ENCODE measurements around the gene SLC35A3.
"Not testable (repeated sequence)": the region's sequence is repeated elsewhere in the genome, so short reads cannot be mapped to it uniquely, and the experiment has no call there.

The SLC35A3 gene

DNA sequence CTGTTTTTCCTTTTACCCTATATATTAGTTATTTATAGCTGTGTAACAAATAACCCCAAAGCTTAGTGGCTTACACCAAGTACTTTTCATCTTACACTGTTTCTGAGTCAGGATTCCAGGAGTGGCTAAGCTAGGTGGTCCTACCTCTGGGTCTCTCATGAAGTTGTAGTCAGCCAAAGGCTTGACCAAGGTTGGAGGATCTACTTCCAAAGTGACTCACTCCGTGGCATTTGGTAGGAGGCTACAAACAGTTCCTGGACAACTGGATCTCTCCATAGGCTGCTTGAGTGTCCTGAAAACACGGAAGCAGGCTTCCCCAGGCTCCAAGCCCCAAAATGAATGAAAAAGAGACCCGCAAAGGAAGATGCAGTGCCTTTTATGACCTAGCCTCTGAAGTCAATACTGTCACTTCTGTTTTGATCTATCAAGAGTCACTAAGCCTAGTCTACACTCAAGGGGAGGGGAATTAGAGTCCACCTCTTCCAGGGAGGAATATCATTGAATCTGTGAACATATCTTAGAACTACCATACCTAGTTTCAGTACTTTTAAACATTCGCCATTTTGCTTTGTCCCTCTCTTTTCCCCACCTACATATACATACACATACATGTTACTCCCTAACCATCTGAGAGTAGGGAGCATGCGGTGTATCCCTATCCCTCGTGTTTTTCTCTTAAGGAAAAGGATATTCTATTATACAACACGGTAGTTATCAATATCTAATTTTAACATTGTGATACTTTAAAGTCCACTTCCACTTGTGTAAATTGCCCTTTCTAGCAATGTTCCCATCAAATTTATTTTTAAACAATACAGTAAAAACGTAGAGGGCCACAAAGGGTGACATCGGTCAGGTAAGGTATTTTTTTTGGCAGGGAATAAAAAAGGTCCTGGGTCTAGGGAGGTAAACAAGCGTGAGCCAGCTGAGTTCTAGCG, 67.2 kb downstream of the SLC35A3 start:
- no peak for DNase-seq

DNA sequence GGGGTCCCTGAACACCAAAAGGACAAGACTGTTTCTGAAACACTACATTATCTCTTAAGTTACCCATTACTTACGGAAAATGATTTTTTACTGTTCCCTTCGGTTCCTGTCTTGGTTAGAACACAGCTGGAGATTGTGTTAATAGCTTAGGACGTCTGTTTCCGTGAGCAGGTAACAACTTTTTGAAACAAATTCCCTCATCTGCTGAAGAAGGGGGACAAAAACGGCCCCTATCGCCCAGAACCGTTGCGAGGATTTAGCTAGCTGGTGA, 67.8 kb downstream of the SLC35A3 start:
- DNase-seq: no peak

DNA sequence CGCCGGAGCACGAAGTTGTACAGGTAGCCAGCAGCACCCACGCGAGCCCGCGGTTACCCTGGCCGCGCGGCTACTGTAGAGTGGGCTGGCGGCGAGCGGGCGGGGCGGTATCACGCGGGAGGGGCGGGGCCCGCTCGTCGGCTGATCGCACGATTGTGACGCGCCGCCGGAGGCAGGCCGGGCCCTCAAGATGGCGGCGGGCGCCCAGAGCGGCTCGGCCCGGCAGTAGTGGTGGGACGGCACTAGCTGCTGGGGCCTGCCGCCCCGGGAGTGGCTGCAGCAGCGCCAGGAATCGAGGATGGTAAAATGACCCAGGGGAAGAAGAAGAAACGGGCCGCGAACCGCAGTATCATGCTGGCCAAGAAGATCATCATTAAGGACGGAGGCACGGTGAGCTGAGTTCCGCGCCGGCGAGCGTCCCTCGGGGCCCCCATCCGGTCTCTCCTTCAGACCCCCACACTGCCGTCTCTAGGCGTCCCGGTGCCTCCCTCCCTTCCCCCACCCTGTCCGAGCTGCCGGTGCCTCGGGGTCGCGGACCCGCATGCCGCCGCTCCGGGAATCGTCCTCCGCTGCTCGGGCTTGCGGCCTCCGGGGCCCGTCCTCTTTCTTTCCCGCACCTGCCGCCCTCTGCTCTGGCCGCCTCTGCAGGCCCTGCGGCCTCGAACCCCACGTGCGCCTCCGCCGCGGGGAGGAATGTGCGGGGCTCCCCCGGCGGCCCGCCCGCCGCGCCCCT, 68.3 kb downstream of the SLC35A3 start:
- peak; percentile 84 to 90 for DNase-seq

DNA sequence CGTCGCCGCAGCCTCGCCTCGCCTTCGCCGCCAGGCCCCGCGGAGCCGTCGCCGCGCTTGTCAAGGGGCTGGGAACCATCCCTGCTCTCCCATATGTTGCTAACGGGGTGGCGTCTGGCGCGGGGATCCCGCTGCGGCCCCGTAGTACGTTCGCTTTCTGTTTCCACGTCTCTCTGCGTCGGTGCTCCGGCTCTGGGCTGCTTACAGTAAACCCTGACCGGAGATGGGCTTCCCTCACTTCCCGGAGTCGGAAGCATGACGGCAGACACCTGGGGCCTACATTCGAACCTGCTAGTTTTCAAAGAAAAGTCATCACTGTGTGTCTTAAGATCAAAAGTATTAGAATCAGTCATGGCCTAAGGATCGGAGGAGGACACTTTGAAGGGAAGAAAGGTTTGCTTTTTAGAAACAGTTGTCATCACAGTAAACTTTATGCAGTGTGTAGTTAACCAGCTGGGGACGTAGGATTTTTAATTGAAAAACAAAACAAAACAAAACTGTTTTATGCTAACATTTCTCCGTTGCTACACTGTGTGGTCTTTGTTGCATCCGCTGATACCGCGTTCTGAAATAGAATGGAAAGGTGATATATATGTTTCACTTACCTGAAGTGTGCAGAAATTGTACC, 69.0 kb downstream of the SLC35A3 start:
- DNase-seq: peak; percentile 75 to 78

DNA sequence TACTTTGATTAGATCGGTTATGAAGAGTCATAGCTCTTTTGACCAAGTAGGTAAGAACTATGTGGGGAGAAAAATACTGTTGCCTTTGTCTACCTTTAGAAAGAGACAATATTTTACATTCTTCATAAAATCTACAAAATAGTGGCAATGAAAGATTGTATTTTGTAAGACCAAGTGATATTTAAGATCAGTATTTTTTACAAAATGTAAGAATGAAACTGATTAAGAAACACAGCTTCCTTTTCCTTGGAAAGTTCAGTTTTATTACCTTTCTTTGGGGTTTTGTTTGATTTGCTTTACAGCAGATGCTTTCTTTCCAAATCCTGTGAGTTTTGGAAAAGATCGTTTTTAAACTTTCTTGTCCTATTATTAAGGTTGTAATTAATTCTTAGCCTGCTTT, 69.8 kb downstream of the SLC35A3 start:
- no peak for DNase-seq

DNA sequence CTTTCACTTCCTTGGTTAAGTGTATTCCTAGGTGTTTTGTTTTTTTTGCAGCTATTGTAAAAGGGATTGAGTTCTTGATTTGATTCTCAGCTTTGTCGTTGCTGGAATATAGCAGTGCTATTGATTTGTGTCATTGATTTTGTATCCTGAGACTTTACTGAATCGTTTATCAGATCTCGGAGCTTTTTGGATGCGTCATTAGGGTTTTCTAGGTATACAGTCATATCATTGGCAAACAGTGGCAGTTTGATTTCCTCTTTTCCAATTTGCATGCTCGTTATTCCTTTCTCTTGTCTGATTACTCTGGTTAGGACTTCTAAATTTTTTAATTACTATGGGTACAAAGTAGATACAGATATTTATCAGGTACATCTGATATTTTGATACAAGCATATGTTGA, 75.4 kb downstream of the SLC35A3 start:
- no peak for DNase-seq

DNA sequence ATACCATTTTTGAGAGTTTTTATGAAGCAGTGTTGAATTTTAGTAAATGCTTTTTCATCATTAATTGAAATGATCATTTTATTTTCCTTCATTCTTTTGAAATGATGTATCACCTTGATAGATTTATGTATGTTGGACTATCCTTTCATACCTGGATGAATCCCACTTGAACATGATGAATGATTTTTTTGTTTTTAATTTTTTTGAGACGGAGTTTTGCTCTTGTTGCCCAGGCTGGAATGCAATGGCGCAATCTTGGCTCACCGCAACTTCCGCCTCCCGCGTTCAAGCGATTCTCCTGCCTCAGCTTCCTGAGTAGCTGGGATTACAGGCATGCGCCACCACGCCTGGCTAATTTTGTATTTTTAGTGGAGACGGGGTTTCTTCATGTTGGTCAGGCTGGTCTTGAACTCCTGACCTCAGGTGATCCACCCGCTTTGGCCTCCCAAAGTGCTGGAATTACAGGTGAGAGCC, 77.5 kb downstream of the SLC35A3 start:
- not testable (repeated sequence) for DNase-seq

DNA sequence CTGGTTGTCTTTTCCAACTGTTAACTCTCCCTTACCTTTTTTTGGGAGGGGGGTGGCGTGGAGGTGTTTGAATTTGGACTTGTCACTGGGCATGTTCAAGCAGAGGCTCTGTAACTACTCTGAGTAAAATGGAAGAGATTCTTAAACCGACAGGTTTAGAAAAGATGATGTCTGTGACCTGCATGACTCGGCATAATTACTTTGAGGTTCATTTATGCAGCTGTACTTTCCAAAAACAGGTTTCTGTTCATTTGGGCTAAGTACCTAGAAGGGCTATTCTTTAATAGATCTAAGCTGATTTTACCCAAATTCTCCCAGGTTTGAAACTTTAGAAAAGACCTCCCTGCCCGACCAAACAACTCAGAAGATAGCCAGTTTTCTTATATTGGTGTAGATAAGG, 80.3 kb downstream of the SLC35A3 start:
- no peak for DNase-seq

DNA sequence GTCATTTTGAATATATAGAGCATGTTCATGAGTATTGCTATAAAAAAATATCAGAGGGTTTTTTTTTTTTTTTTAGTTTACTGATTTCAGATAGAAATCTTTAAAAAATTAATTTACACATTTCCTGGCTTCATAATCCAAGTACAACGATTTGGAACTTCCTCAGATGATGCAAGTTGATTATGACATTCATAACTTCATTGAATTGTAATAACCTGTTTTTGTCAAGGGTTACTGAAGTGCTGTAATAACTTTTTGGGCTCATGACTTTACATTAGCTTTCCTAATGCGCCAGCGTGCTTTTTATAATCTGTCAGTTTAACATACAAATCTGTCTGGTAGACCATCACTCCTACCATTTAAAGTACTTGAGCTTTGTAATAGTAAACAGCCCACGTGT, 81.6 kb downstream of the SLC35A3 start:
- DNase-seq: no peak

DNA sequence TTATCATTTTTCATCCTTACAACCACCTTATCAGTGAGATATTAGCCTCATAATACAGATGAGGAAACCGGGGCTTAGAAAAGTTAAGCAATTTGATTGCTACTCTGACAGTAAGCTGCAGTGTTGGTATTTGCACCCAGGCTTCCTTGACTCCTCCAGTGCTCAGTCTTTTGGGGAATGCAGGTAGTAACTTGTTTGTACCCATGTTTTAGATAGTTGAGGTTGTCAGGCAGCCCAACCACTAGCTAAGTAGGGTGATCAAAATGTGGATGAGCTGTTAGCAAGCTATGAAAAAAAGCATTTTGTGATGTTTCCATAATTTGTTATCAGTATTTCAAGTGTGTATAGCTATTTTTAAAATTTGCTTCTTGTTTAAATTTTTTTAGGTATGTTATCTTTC, 82.1 kb downstream of the SLC35A3 start:
- DNase-seq: no peak

DNA sequence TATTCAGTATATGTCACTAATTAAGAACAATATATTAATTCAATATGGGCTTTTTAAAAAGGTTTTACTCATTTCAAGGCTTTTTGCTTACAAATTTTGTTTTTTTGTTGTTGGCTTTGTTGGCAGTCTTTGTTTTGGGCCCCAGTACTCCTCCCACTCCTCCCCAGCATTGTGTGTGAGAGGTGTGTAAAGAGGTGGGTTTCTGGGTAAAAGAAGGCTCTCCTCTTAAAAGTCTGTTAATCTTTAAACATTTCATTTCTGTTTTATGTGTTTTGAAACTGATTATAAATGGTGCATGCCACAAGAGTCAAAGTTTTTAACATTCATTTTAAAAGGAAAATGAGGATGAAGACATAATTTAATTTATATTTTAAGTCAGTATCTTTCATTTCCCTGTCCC, 83.3 kb downstream of the SLC35A3 start:
- no peak for DNase-seq

DNA sequence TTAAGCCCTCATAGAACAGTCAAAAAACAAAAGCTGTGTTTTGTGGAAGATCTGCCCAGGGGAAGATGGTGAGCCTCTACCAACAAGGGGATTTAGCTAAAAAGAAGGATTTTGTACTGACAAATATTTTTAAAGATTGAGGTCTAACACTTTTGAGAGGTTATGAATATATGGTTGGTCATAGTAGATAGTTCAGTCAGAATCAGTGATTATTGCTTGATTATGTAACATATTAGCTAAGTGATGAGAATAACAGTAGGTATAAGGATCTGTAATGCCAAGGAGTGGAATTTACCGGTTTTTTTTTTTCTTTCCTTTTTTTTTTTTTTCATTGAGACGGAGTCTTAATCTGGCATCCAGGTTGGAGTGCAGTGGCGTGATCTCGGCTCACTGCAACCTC, 83.9 kb downstream of the SLC35A3 start:
- DNase-seq: no peak

DNA sequence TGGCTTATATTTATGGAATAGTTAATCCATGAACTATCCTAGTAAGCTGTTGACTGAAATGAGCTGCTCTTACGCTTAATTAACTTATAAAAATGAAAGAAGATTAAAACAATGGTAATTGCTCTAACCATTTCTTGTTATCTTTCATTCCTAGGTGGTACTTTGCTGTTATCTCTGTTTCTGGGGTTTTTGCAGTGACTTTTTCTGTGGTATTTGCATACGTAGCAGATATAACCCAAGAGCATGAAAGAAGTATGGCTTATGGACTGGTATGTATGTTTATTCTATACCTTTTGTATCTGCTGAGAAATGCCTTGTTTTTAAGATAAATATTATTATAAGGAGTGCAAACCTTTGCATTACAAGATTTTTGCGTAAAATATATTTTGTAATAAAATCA, 91.9 kb downstream of the SLC35A3 start:
- no peak for DNase-seq

DNA sequence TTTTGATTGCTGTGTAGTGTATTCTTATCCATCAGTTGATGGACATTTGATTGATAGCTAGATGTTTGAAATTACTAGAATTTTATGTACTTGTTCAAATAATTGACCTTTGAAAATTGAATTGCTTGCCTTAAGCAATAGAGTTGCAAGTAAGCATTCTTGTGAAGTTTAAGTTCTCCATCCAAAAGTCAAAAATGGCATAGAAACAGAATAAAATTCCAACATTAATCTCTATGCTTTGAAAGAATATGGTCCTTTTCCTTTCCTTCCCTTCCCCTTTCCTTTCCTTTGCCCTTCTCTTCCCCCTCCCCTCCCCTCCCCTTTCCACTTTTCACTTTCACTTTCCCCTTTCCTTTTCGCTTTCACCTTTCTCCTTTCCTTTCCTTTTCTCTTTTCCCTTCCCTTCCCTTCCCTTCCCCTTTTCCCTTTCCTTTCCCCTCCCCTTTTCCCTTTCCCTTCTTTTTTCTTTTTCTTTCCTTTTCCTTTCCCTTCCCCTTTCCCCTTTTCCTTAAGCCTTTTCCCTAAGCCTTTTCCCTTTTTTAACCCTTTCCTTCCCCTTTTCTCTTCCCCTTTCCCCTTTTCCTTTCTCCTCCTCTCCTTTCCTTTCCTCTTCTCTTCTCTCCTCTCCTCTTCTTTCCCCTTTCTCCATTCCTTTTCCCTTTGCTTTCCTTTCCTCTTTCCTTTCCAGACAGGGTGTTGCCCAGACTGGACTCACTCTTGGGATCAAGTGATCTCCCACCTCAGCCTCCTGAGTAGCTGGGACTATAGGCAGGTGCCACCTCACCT, 95.6 kb downstream of the SLC35A3 start:
- DNase-seq: no peak

DNA sequence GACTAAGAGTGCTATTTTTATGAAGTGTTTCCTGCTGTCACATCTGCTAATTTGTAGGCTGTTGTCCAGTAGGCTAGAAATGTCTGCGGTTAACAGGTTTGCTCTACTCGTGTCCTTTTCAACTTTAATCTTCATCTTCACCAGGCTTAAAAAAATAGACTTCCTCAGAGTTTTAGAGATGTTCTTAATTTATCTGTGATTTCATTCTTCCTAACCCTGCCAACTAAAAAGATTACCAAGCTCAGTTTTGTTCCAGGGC, 96.1 kb downstream of the SLC35A3 start:
- DNase-seq: no peak

DNA sequence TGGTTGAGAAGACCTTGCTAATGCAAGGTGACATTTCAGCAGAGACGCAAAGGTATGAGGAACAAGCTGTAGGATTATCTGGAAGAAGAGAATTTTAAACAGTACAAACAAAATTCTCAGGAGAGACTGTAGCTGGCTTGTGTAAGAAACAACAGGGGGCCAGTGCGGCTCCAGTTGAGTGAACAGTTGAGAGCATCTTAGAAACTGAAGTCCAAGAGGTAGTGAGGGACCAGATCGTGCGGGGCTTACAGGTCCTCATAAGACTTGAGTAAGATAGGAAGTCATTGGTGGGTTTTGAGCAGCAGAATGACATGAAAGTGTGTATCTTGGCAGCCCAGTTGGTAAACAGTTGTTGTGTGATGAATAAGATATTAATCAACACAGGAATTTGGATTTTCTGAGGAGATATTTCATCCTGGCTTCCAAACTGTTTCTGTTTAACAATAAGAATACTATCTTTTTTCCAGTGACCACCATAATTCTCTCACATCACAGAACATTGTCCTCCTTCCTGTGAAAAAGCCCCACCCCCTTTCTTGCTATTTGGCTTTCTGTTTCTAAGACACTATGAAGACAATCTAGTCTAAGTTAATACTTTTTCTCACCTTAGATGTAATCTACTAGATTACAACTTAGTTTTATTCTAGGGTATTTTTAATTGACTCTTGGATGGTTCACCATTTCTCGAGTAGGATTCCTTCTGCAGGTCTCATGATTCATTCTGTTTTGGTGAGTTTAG, 100.6 kb downstream of the SLC35A3 start:
- no peak for DNase-seq

DNA sequence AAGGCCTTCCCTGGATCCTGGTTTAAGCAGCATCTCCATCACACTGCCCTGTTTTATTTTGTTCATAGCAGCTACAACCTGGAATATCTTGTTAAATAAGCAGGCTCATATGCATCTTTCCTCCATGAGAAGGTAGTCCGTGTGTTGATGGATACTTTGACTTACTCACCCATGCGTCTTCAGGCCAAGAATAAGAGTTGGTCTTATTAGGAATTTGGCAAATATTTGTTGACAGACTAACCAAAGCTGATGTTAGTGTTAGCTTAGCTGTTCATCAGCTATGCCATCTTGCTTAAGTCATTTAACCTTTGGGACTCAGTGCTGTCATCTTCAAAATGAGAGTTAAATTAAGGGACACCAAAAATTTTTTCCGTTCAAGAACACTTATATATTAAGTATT, 103.7 kb downstream of the SLC35A3 start:
- no peak for DNase-seq

DNA sequence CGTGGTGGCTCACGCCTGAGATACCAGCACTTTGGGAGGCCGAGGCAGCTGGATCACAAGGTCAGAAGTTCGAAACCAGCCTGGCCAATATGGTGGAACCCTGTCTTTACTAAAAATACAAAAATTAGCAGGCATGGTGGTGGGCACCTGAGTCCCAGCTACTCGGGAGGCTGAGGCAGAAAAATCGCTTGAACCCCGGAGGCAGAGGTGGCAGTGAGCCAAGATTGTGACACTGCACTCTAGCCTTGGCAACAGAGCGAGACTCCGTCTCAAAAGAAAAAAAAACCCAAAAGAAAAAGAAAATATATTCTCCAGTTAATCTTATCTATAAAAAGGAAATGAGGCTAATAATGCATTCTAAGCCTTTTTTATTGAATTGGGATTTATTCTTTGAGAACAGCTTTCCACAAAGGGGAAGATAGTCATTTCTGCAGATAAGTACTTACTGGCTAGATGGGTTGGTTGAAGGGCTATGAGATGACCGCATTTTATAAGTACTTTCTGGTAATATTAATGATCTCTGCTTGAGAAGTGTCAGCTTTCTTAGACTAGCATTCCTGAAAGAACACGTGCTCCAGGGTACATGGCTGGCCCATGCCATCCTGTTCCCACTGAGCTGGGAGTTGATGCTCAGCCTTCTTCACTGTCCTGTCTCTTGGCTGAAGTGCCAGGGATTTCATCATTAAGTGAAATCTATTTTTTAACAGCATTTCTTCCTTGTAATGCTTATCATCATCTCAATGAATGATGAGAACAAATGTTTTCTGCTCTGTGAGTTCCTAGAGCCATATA, 105.0 kb downstream of the SLC35A3 start:
- DNase-seq: no peak

DNA sequence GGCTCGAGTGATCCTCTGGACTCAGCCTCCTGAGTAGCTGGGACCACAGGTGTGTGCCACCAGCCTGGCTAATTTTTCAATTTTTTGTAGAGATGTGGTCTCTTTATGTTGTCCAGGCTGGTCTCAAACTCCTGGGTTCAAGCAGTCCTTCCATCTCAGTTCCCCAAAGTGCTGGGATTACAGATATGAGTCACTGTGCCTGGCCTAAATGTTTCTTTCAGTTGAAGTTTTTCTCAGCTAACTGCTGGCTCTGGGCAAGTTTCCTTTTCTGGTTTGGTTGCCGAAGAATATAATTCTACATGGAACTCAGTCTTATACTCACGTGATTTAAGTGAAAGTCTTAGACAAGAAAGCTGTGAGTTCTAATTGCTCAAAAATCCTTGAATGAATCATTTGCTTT, 106.0 kb downstream of the SLC35A3 start:
- no peak for DNase-seq

DNA sequence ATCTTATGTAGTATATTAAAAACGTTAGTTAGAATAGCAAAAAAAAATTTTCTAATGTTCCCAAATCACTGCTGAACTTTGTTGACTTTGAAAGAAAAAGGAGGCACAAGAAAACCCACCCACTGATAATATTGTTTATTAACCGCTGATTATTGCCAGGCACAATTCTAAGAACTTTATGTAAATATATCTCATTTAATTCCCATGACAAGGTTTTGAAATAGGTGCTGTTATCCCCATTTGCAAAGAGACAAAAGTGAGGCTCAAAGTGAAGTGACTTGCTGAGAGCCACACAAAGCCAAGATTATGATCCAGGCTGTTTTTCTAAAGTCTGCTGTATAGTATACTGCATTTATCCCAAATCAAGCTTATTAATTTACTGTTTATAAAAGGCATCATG, 106.5 kb downstream of the SLC35A3 start:
- DNase-seq: no peak

DNA sequence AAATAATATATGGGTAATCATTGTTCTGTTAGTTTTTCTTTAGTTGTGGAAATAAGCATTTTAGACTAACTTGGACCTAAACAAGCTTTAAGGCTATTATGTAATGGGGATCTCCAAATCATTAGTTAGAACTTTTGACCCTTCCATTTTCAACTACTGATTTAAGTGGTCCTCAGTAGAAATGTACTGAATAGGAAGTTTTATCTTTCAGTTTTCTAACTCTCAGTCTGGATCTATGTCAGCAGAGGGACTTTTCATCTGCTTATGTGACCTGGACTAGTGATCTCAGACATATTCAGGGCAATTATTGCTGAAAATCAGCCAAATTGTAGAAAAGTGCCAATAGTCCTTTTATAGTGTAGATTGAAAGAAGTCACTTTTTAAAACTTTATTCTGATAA, 106.9 kb downstream of the SLC35A3 start:
- no peak for DNase-seq

DNA sequence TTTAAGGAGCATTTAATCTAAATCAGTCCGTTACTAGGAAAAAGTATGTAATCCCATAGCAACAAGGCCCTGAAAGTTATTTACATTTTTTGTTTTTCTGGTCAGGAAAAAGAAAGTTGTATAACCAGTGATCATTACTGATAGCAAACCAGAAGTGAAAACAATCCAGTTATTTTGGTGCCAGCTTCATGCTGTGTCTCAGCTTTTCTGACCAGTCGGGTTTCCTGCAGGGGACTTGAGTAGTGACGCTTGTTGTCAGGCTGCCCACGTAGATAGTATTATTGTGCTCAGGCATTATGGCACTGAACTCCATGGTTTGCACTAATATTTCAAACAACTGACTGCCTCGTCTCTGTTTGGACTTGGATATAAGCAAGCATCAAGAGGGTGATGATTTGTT, 107.7 kb downstream of the SLC35A3 start:
- DNase-seq: no peak

Data from activated CD4-positive, alpha-beta T cell treated with anti-CD3 and anti-CD28 coated beads for 4 hours (primary cell).